K562 (cell line): ENCODE results near the gene HORMAD1. TPM values are rescaled to one million over a fixed set of nuclear protein-coding genes. Genes with fewer than 3 reads are reported as not detected.
"Not testable (repeated sequence)": the region's sequence is repeated elsewhere in the genome, so short reads cannot be mapped to it uniquely, and the experiment has no call there.

Experiments
- DMBX1 ChIP-seq: fragments of 250-450 bp; sonication (Bioruptor Pico); IDR thresholded peaks from 2 replicates; pipeline ENCODE4 v1.8.0; 2022; ENCODE audit warnings: inconsistent platforms, mild to moderate bottlenecking, moderate library complexity, borderline replicate concordance
- ETV1 ChIP-seq: fragments of 450-650 bp; conservative IDR thresholded peaks from 2 replicates; pipeline ENCODE4 v1.6.1; 2016; ENCODE audit warnings: missing genetic modification characterization, control low read depth, low read depth, missing compliant biosample characterization
- KLF6 ChIP-seq: fragments of 250-450 bp; sonication (Bioruptor Pico); IDR thresholded peaks from 2 replicates; pipeline ENCODE4 v1.4.0; 2020; ENCODE audit warnings: mild to moderate bottlenecking, moderate library complexity, borderline replicate concordance
- NR4A1 ChIP-seq, 2 experiments: fragments of 250-450 bp in 1 of 2; fragments of 450-650 bp in 1 of 2; sonication (Bioruptor Pico) in 1 of 2; IDR thresholded peaks; 2 replicates each; pipeline versions ENCODE4 v1.4.0 to v1.6.1; 2016 to 2020; ENCODE audit warnings: mild to moderate bottlenecking in 2 of 2, missing compliant biosample characterization in 1 of 2, missing genetic modification characterization in 1 of 2, moderate library complexity in 1 of 2
- PTTG1 ChIP-seq: fragments of 450-650 bp; IDR thresholded peaks from 2 replicates; pipeline ENCODE4 v1.6.1; 2016; ENCODE audit warnings: low read depth, mild to moderate bottlenecking, missing genetic modification characterization, missing compliant biosample characterization
- SMAD3 ChIP-seq: fragments of 450-650 bp; formaldehyde crosslinking; conservative IDR thresholded peaks from 2 replicates; pipeline ENCODE4 v1.4.0; 2020; ENCODE audit warnings: mild to moderate bottlenecking
- SMAD4 ChIP-seq: fragments of 250-450 bp; sonication (Bioruptor Pico); conservative IDR thresholded peaks from 2 replicates; pipeline ENCODE4 v1.8.0; 2021; ENCODE audit warnings: inconsistent platforms, mild to moderate bottlenecking, moderate library complexity
- ZBTB17 ChIP-seq: fragments of 450-650 bp; formaldehyde crosslinking; IDR thresholded peaks from 2 replicates; pipeline ENCODE4 v1.4.0; 2020; ENCODE audit warnings: mild to moderate bottlenecking
- ZNF134 ChIP-seq: fragments of 250-450 bp; sonication (Bioruptor Pico); conservative IDR thresholded peaks from 2 replicates; pipeline ENCODE4 v1.4.0; 2020
- ZNF347 ChIP-seq: fragments of 450-650 bp; formaldehyde crosslinking; IDR thresholded peaks from 2 replicates; pipeline ENCODE4 v1.4.0; 2020; ENCODE audit warnings: low read depth, mild to moderate bottlenecking, moderate library complexity
- ZNF354B ChIP-seq: fragments of 250-450 bp; sonication (Bioruptor Pico); IDR thresholded peaks from 2 replicates; pipeline ENCODE4 v1.4.0; 2020
- ZNF41 ChIP-seq: fragments of 250-450 bp; sonication (Bioruptor Pico); conservative IDR thresholded peaks from 2 replicates; pipeline ENCODE4 v1.4.0; 2020; ENCODE audit warnings: mild to moderate bottlenecking
- ZNF583 ChIP-seq: fragments of 250-450 bp; sonication (Bioruptor Pico); IDR thresholded peaks from 2 replicates; pipeline ENCODE4 v1.4.0; 2020
- ZNF76 ChIP-seq: fragments of 250-450 bp; sonication (Bioruptor Pico); IDR thresholded peaks from 2 replicates; pipeline ENCODE4 v1.4.0; 2020; ENCODE audit warnings: mild to moderate bottlenecking, moderate library complexity, borderline replicate concordance
- polyA plus RNA-seq, 8 experiments: library from polyadenylated mRNA; depleted of rRNA in 4 of 8; stranded (reverse) in 5 of 8; unstranded in 3 of 8; fragments of >200 nt; fragmentation: Nextera tagmentation in 2 of 8; fragmentation: Illumina TruSeq in 1 of 8; extraction: Ambion mirVana in 2 of 8; extraction: Trizol in 1 of 8; gene quantifications; 2 replicates each; pipeline versions ENCODE4 v1.2.1 to v1.2.3, GENCODE V29; 2011 to 2014; ENCODE audit warnings: inconsistent platforms in 1 of 8, missing spikeins in 1 of 8
- total RNA-seq, 7 experiments: library from RNA; depleted of rRNA in 6 of 7; stranded (reverse); fragments of >200 nt in 6 of 7; fragmentation: Illumina TruSeq in 2 of 7; extraction: Trizol in 2 of 7; gene quantifications; 2 replicates each; pipeline versions ENCODE4 v1.2.1 to v1.2.3, GENCODE V29; 2011 to 2021; ENCODE audit warnings: low replicate concordance in 1 of 7
- TF ChIP-seq, protein P1 (sequence below): fragments of 450-650 bp; IDR thresholded peaks from 2 replicates; pipeline ENCODE4 v1.6.1; 2017; ENCODE audit warnings: antibody characterized with exemption, mild to moderate bottlenecking
- TF ChIP-seq, protein P2 (sequence below): fragments of 250-450 bp; sonication (Bioruptor Pico); IDR thresholded peaks from 2 replicates; pipeline ENCODE4 v1.8.0; 2022; ENCODE audit warnings: moderate library complexity, mild to moderate bottlenecking, inconsistent platforms
- TF ChIP-seq, protein P3 (sequence below): fragments of 250-450 bp; sonication (Bioruptor Pico); IDR thresholded peaks from 2 replicates; pipeline ENCODE4 v1.8.0; 2022; ENCODE audit warnings: inconsistent platforms
- TF ChIP-seq, protein P4 (sequence below): fragments of 250-450 bp; sonication (Bioruptor Pico); IDR thresholded peaks from 2 replicates; pipeline ENCODE4 v1.6.1; 2021; ENCODE audit warnings: mild to moderate bottlenecking

The HORMAD1 gene
- total and polyA plus RNA-seq, 9 of the 15 experiments (the other 6 are each of a cell fraction or from before 2014, with no cell fraction given) = not detected

DNA sequence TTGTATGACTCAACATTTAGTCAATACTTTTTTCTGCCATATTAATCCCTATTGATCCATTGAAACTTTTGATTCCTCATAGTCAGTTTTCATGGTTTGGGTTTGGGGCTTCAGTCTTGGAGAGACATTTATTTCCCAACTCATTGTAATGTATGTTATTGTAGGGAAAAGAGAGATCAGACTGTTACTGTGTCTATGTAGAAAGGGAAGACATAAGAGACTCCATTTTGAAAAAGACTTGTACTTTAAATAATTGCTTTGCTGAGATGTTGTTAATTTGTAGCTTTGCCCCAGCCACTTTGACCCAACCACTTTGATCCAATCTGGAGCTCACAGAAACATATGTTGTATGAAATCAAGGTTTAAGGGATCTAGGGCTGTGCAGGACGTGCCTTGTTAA is 11.7 kb downstream of the HORMAD1 start (continued):
- TF ChIP-seq, protein P1, sequence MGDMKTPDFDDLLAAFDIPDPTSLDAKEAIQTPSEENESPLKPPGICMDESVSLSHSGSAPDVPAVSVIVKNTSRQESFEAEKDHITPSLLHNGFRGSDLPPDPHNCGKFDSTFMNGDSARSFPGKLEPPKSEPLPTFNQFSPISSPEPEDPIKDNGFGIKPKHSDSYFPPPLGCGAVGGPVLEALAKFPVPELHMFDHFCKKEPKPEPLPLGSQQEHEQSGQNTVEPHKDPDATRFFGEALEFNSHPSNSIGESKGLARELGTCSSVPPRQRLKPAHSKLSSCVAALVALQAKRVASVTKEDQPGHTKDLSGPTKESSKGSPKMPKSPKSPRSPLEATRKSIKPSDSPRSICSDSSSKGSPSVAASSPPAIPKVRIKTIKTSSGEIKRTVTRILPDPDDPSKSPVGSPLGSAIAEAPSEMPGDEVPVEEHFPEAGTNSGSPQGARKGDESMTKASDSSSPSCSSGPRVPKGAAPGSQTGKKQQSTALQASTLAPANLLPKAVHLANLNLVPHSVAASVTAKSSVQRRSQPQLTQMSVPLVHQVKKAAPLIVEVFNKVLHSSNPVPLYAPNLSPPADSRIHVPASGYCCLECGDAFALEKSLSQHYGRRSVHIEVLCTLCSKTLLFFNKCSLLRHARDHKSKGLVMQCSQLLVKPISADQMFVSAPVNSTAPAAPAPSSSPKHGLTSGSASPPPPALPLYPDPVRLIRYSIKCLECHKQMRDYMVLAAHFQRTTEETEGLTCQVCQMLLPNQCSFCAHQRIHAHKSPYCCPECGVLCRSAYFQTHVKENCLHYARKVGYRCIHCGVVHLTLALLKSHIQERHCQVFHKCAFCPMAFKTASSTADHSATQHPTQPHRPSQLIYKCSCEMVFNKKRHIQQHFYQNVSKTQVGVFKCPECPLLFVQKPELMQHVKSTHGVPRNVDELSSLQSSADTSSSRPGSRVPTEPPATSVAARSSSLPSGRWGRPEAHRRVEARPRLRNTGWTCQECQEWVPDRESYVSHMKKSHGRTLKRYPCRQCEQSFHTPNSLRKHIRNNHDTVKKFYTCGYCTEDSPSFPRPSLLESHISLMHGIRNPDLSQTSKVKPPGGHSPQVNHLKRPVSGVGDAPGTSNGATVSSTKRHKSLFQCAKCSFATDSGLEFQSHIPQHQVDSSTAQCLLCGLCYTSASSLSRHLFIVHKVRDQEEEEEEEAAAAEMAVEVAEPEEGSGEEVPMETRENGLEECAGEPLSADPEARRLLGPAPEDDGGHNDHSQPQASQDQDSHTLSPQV = peak; percentile 96
- TF ChIP-seq ZNF41 (CRISPR knock-in tag) (peak; percentile 70; the same call in 1 of the 2 replicates), ZNF76 (CRISPR knock-in tag) (peak; percentile 40; the same call in 1 of the 2 replicates), ETV1 (tag) (peak; percentile 28; the same call in 1 of the 2 replicates), ZNF583 (peak; percentile 91), ZNF134 (CRISPR knock-in tag) (0 out of 2 replicates have a peak, but pooled peaks have one; percentile 28), ZNF354B (CRISPR knock-in tag) (peak; percentile 46; the same call in 1 of the 2 replicates), KLF6 (CRISPR knock-in tag) (peak; percentile 63; the same call in 1 of the 2 replicates), PTTG1 (peak; percentile 87), ZNF347 (0 out of 2 replicates have a peak, but pooled peaks have one; percentile 49), DMBX1 (CRISPR knock-in tag) (peak; percentile 94), NR4A1 (tag; IDR thresholded peaks at IDR 0.05) (peak; percentile 72; the same call in 1 of the 2 replicates), SMAD4 (CRISPR knock-in tag) (peak; percentile 82), ZBTB17 (CRISPR knock-in tag) (peak; percentile 73), SMAD3 (CRISPR knock-in tag) (0 out of 2 replicates have a peak, but pooled peaks have one; percentile 44)
- TF ChIP-seq, protein P2, sequence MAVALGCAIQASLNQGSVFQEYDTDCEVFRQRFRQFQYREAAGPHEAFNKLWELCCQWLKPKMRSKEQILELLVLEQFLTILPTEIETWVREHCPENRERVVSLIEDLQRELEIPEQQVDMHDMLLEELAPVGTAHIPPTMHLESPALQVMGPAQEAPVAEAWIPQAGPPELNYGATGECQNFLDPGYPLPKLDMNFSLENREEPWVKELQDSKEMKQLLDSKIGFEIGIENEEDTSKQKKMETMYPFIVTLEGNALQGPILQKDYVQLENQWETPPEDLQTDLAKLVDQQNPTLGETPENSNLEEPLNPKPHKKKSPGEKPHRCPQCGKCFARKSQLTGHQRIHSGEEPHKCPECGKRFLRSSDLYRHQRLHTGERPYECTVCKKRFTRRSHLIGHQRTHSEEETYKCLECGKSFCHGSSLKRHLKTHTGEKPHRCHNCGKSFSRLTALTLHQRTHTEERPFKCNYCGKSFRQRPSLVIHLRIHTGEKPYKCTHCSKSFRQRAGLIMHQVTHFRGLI (CRISPR knock-in tag) = 0 out of 2 replicates have a peak, but pooled peaks have one; percentile 38
- TF ChIP-seq, protein P3, sequence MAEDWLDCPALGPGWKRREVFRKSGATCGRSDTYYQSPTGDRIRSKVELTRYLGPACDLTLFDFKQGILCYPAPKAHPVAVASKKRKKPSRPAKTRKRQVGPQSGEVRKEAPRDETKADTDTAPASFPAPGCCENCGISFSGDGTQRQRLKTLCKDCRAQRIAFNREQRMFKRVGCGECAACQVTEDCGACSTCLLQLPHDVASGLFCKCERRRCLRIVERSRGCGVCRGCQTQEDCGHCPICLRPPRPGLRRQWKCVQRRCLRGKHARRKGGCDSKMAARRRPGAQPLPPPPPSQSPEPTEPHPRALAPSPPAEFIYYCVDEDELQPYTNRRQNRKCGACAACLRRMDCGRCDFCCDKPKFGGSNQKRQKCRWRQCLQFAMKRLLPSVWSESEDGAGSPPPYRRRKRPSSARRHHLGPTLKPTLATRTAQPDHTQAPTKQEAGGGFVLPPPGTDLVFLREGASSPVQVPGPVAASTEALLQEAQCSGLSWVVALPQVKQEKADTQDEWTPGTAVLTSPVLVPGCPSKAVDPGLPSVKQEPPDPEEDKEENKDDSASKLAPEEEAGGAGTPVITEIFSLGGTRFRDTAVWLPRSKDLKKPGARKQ (CRISPR knock-in tag) = 0 out of 2 replicates have a peak, but pooled peaks have one; percentile 17
- TF ChIP-seq NR4A1 (CRISPR knock-in tag; IDR thresholded peaks at IDR 0.05) = not testable (repeated sequence)
- TF ChIP-seq, protein P4, sequence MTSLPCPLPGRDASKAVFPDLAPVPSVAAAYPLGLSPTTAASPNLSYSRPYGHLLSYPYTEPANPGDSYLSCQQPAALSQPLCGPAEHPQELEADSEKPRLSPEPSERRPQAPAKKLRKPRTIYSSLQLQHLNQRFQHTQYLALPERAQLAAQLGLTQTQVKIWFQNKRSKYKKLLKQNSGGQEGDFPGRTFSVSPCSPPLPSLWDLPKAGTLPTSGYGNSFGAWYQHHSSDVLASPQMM (CRISPR knock-in tag) = 0 out of 2 replicates have a peak, but pooled peaks have one; percentile 23
